Left hindlimb (tissue), 1 donor: ENCODE data around the gene MAP4K4.

Experiments
- DNase-seq: peaks from one replicate; pipeline ENCODE4 v3.0.0-alpha.2; 2018

The MAP4K4 gene

DNA sequence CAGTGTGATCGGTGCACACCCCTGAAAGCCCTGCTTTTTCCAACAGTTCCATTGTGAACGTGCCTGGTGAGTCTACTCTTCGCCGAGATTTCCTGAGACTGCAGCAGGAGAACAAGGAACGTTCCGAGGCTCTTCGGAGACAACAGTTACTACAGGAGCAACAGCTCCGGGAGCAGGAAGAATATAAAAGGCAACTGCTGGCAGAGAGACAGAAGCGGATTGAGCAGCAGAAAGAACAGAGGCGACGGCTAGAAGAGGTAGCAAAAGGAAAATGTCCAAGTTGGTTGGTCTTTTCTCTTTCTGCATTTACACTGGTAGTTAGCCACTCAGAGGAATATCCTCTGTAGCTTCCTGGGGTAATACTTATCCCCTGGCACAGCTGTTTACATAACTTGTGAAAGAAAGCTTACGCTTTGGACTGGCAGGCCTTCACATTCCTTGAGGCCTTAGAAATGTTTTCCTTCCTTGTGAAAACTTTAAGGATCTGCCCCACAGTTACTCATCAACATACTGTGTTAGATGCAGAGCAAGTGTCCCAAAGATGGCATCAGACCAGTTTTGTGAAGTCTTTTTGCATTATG is 146.6 kb downstream of the MAP4K4 start:
- DNase-seq, result no peak

DNA sequence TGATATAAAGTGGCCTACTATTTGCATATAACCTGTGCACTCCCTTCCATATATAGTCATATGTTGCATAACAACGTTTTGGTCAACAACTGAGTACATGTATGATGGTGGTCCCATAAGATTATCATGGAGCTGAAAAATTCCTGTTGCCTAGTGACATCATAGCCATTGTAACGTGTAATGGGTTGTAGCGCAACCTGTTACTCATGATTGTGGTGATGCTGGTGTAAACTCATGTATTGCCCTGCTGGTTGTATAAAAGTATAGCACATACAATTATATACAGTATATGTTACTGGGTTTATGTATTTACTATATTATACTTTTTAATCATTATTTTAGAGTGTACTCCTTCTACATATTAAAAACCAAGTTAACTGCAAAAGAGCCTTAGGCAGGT is 149.5 kb downstream of the MAP4K4 start:
- no peak for DNase-seq

DNA sequence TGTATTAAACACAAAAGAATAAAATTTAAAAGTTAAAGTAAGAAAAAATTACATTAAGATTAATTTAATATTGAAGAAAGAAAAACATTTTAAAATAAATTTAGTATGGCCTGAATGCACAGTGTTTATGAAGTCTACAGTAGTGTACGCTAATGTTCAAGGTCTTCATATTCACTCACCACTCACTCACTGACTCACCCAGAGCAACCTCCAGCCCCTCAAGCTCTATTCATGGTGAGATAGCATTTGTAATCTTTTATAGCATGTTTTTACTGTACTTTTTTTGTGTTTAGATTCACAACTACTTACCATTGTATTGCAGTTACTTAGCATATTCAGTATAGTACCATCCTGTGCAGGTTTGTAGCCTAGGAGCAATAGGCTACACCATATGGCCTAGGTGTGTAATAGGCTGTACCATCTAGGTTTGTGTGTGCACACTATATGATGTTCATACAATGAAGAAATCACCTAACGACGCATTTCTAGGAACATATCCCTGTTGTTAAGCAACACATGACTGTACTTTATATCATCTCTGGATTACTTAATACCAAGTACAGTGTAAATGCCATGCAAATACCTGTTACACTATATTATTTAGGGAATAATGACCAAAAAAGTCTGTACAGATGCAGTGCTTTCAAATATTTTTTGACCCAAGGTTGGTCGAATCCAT is 150.3 kb downstream of the MAP4K4 start:
- DNase-seq, result no peak

DNA sequence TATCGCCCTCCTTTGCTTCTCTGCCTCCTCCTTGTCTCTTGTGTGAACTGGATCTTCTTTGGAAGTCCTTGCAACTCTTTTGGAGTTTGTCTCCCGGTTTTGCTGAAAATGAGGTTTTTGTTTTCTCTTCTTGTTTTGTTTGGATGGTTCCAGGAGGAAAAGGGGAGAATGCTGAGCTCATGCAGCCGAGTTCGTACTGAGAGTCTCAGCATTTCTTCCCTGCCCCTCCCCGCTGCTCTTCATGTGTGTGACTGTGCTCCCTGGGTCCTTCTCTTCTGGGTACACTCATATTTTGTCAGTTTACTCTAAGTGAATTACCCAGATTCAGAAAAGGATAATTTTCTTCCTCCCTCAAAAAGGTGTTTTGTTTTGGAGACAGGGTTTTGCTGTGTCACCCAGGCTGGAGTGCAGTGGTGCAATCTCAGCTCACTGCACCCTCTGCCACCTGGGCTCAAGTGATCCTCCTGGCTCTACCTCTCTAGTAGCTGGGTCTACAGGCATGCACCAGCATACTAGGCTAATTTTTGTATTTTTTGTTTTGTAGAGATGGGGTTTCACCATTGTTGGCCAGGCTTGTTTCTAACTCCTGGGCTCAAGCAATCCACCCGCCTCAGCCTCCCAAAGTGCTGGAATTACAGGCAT is 151.4 kb downstream of the MAP4K4 start:
- no peak for DNase-seq

DNA sequence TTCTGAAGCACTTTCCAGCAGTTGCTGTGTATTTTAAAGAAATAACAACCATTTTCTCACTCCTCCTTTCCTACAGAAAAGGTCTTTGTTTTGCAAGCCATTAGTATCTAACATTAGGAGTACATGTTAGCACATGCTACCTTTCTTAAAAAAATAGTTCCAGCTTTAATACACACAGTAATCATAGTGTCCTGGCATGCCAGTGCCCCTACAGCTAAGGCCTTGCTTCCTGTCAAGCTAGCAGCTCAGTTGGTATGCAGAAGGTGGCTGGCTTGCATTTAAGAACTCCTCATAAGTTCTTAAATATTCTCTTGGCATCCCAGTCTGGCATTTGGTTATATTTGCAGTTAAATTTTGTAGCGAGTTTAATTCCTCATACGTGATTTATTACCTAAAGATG is 152.9 kb downstream of the MAP4K4 start:
- DNase-seq, result no peak

DNA sequence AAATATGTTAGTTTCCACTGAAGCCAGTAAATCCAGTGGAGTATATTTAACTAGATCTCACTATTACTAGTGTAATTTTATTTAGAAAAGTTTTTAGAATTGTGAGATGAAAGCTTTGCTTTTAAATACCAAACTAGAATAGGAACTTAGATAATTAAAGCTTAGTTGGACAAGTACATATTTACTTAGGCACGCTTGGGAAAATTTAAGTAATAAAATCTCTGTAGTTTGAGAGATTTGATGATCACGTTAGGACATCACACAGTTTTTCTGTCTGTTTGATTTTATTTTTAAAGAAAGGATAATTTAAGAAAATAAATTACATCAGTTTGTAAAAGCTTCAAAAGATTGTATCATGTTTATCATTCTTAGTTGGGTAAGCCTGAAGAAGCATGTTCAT is 153.5 kb downstream of the MAP4K4 start:
- no peak for DNase-seq

DNA sequence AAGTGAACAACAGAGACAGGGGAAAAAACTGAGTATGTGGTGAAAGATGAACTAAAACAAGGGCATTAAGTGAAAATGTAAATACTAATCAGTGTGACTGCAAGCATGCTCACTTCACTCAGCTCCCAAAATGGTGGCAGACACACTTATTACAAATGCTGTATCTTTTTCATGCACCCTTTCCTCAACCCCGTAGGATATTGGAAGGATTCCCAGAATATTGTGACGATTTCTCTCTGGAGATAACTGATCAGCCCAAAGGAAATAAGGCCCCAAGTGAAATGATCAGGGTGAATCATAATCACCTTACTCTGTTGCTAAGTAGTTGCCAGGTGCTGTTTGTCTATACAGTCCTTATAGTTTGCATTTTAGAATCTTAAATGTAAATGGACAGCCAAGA is 155.3 kb downstream of the MAP4K4 start:
- DNase-seq, result no peak

DNA sequence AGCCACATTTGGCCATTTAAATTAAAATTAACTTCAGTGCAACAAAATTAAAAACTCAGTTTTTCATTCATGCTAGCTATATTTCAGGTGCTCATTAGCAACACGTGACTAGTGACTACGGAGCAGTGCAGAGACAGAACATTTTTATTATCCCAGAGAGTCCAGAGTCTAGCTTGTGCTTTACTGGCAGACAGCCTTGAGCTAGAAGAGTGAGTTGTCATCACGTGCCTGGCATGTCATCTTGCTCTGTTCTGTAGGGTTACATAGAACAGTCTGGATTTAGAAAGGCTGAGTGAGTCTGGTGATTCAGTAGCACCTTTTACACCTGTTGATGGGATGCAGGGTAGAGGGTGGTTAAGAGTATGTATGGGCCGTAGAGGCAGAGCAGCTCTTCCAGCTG is 157.4 kb downstream of the MAP4K4 start:
- DNase-seq, result no peak

DNA sequence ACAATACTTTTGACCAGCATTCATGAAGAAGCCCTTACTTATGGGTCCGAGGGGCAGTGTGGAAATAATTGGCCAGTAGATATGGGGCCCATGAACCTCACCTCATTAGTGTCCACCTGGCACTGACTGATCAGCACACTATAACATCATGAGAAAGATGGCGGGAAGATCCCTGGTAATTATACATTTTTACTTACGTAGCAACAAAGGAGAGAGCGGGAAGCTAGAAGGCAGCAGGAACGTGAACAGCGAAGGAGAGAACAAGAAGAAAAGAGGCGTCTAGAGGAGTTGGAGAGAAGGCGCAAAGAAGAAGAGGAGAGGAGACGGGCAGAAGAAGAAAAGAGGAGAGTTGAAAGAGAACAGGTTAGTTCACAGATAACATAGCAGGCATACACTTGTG is 158.3 kb downstream of the MAP4K4 start:
- DNase-seq, result no peak

DNA sequence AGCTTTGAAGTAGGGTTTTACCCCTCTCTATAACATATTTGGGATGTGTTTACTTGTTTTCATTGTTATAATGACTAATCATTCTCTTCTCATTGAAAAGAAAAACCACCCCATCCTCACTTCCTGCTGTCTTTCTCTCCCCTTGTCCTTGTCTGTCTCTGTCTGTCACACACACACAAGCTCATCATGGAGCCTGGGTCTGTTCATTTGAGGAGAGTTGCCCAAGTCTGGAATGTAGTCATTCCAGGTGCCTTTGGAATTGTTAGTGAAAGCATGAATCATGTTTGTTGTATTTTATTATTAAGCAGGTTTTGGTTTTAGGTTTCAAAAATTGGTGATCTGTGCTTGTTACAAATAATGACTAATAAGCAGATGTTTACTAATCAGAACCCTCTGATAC is 160.7 kb downstream of the MAP4K4 start:
- no peak for DNase-seq

DNA sequence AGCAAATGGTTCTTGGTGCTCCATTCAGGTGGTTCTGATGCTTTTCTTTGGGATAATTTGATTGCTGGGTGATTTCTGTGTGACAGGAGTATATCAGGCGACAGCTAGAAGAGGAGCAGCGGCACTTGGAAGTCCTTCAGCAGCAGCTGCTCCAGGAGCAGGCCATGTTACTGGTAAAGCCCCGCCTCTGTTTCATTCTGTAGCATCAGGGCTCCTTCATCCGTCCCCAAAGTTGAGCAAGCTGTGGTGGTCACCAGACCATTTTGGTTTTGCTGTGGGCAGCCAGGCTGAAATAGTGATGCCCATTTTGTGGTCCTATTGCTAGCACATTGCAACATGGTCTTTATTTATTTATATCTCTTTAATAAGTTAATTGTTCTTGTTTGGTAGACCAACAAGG is 161.4 kb downstream of the MAP4K4 start:
- no peak for DNase-seq

DNA sequence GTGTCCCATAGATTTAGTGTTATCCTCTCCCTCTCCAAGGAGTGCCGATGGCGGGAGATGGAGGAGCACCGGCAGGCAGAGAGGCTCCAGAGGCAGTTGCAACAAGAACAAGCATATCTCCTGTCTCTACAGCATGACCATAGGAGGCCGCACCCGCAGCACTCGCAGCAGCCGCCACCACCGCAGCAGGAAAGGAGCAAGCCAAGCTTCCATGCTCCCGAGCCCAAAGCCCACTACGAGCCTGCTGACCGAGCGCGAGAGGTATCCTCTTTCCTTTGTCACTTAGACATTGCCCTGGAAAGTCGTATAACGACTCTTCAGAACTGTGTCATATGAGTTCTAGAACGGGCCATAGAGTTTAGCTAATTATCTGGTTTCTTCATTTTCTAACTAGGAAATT is 162.1 kb downstream of the MAP4K4 start:
- DNase-seq, result no peak

DNA sequence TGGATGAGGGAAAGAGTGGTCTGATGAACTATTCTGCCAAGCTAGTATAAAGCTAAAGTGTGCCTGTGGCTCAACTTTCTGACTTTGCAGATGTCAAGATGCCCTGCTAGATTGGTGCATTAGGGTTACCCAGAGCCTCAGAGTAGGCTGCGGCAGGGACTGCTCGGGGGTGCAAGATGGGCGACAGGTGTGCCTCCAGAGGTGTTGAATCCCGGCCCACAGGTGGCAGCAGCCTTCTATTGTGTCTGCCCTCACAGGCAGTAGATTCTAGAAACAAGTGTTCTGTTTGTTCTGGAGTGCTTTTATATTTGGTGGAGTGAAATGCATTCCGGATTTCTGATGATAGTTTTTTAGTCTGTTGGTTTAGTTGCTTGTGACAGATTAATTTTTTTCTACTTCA is 162.7 kb downstream of the MAP4K4 start:
- DNase-seq, result no peak

DNA sequence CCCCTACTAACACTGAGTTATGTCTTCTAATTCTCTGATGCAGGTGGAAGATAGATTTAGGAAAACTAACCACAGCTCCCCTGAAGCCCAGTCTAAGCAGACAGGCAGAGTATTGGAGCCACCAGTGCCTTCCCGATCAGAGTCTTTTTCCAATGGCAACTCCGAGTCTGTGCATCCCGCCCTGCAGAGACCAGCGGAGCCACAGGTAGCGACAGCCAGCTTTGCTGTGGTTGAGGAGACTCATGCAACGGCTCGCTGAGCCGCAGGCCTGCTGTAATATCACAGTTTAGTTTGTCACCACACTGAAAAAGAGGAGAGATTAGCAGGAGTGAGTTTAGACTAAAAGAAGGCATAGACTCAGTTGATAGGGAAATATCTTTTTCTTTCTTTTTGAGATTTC is 163.3 kb downstream of the MAP4K4 start:
- no peak for DNase-seq

DNA sequence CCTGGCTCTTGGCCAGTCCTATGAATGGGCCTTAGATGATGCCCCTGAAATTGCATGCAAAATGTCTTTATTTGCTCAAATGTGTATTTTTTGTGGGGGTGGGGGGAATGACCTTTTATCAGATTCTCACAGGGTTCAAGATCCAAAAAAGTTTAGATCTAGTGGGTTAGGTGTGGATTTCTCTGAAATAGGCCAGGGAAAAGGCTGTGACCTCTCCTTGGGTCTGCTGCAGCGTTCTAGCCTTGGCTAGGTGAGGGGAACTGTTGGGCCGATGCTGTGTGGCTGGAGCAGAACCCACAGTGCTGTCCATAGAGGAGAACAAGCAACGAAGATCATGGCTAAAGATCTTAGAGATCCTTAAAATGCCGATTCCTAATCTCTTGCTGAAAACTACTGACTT is 163.9 kb downstream of the MAP4K4 start:
- no peak for DNase-seq

DNA sequence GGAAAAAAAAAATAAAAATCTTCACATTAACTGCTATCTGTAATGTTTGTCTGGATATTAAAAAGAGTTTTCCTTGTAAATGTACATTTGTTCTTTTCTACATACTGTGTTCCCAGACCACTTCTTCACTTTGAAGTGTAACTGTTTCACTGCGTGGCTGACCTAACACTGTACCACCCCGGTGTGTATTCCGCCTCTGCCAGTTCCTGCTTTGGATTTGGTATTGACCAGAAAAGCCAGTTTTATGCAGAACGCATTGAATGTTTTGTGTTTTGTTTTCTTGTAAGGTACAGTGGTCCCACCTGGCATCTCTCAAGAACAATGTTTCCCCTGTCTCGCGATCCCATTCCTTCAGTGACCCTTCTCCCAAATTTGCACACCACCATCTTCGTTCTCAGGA is 166.0 kb downstream of the MAP4K4 start:
- no peak for DNase-seq

DNA sequence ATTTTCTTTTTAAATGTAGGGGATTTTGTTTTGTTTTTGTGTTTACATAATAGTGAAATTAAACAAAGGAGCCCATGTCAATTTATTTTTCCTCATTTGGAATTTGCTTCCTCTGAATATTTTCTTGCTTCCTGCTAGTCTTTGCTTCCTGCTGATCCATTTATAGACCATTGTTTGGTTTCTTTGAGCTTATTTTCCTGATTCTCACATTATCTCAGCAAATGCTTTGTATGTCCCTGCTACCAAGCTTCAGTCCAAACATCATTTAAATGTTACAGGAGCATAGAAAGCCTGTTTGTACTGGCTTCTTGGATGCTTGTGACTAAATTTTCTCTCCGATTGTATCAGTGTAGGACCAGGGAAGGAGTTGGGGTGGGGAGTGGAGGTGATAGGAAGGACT is 166.9 kb downstream of the MAP4K4 start:
- no peak for DNase-seq

DNA sequence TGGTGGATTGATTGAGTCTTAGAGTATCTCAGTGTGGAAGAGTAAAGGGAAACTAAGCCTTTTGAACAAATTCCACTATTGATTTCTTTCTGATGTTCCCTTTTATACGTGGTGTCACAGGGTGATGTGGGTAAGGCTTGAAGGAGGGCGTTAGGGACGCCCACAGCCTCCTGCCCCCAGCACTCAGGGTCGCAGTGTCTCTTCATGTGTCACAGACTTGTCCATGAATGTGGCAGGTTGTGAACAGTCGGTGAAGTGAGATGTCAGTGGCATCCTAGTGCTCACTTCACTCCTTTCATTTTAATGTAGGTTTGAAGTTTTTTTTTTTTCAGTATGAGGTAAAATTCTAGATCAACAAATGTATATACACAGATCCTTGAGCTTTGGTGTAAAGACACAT is 171.0 kb downstream of the MAP4K4 start:
- no peak for DNase-seq

DNA sequence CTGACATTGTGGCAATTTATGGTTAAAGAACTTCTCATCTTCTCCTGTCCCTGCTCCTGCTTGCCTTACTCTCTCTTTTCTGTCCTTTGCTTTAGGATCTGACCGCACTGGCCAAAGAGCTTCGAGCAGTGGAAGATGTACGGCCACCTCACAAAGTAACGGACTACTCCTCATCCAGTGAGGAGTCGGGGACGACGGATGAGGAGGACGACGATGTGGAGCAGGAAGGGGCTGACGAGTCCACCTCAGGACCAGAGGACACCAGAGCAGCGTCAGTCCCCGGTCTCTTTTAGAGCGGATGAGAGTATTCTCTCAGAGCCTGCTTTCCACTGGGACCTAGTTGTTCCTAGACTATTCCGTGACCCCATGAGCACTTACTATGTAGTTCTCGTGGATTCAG is 172.0 kb downstream of the MAP4K4 start:
- DNase-seq, result no peak

DNA sequence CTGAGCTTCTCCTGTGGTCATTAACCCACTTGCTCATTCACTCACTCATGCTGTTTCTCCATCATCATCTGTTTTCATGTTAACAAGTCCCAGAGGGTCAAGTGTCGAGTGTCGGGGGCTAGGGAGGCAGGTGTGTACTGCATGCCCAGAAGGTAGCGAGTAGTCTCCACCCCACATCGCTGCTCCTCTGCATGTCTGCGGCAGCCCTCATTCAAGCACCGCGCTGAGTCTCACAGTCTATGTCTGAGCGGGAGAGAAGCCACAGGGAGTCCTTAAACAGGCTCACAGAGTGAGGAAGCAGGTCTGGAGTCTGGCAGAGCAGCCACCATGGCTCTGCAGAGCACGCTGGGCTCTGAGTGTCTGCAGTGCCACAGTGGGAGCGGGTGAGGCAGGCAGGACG is 172.9 kb downstream of the MAP4K4 start:
- DNase-seq, result no peak

DNA sequence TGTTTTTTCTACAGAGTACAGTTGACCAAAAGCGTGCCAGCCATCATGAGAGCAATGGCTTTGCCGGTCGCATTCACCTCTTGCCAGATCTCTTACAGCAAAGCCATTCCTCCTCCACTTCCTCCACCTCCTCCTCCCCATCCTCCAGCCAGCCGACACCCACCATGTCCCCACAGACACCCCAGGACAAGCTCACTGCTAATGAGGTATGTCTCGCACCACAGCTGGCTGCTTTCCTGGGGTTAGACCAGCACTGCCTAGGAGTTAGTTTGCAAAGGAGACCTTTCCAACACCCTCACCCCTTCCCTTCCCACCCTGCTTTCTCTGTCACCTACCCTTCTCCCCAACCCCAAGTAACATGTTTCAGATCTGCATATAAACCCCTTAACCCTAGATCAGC is 174.0 kb downstream of the MAP4K4 start:
- DNase-seq, result no peak

DNA sequence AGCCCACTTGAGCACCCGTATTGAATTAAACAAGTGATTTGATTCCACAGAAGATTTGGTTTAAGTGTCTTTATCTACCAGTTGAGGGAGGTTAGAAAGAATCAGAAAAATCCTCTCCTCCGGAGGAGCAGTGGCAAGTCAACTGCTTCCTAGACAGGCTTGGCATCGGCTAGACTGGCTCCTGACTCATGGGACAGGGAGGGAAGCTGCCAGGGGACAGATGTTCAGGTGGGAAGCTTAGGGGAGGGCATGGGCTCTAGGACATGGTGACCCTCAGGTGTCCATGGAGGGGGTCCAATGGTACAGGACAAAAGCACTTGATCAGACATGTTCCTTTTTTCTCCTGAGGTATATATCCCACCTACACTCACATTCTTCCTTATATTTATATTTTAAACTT is 175.0 kb downstream of the MAP4K4 start:
- DNase-seq, result no peak

DNA sequence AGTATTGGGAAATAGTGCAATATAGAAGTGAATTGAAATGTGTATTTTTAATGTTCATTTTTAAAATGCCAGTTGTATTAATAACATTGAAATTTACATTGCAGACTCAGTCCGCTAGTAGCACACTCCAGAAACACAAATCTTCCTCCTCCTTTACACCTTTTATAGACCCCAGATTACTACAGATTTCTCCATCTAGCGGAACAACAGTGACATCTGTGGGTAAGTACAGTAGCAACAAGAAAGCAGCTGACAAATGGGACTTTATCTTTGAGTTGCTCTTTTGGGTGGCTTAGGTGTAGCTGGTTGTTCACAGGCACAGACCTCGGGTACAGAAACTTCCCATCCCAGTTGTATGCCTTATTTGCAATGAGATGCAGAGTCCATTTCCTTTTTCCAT is 176.0 kb downstream of the MAP4K4 start:
- no peak for DNase-seq

DNA sequence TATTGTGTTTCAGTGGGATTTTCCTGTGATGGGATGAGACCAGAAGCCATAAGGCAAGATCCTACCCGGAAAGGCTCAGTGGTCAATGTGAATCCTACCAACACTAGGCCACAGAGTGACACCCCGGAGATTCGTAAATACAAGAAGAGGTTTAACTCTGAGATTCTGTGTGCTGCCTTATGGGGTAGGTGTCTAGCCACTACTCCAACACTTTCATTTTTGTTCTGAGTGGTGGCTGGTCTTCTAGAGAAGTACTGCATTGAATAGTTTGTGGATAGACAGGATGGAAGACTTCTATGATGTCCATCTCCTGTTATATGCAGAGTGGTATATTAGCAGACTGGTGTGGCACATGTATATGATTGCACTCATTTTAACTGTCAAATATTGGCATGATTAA is 176.6 kb downstream of the MAP4K4 start:
- DNase-seq, result no peak

DNA sequence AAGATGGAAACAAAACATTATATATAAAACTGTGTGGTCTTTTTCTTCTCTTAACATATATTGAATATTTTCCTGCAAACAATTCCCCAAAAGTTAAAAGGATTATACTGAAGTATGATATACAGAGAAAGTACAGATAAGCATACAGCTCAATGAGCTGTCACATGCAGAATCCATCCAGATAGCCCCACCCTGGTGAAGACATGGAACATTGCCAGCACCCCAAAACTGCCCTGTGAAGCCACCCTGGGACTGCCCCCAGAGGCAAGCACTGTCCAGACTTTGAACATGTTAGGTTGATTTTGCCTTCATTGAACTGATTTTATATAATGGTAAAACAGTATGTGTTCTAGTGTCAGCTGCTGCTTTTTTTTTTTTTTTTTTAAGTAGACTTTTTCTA is 182.0 kb downstream of the MAP4K4 start:
- DNase-seq, result no peak
